ENCODE measurements around the gene KCNN4.
A peak's percentile ranks its signal among the peaks of the same experiment; 100 is the strongest.
"Not testable (repeated sequence)": the region's sequence is repeated elsewhere in the genome, so short reads cannot be mapped to it uniquely, and the experiment has no call there.

Gene KCNN4

GRCh38 chr19:43780706-43781525 is at the start of gene KCNN4:
Gene KCNN4 (minus strand): TSS chr19:43780973. CDS start chr19:43780861, 112 bp downstream.
- DNase-seq = peak; percentile 74

DNA sequence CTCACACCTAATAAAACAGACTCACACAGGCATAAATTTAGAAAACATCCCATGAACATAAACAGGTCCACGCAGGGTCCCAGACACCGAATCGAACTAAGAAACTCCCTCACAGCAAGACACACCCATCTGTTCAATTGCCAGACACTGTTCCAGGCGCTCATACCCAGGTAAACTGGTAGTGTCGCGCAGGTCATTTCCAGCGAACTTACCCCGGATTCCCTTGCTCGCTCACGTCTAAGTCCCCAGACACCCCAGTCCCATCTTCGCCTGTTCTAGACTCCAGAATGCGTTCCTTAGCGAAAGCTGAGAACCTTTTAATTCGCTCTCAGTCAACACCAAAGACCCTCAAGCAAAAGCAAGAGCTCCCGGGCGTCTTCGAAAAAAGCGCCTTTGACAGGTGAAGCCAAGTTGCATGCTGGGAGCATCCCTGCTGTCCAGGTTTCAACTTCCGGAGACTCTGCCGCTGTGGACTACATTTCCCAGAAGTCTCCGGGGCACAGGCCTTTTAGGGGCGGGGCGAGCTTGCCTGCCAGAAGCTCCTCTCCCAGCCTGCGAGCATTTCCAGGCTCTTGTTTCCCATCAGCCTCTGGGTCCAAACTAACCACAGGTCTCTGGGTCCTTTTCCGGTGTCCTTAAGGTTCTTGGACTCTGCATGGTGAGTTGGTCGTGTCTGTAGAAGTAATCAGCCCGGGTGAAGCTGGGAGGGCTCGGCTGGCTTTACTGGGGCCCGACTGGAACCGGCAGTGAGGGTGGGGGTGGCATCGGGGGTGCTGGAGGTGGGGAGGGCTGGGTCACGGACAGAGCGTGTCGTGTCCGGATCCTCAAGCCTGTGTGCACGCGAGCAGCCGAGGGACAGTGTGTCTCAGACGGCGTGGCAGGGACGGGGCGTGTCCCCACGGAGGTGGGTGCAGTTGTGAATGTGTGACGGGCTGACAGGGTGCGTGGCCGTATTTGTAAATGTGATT is 46.3 kb upstream of the KCNN4 start, which contains the start of gene ZNF283:
ZNF283 (plus strand) TSS at position 535 of the 968 bp plus-strand sequence. CDS start 6,184 bp downstream, outside the sequence.
- peak; percentile 81 for DNase-seq

- DNase-seq = not testable (repeated sequence)
Observed at GRCh38 chr19:43824572-43824971, 43.8 kb upstream of the KCNN4 start.

DNA sequence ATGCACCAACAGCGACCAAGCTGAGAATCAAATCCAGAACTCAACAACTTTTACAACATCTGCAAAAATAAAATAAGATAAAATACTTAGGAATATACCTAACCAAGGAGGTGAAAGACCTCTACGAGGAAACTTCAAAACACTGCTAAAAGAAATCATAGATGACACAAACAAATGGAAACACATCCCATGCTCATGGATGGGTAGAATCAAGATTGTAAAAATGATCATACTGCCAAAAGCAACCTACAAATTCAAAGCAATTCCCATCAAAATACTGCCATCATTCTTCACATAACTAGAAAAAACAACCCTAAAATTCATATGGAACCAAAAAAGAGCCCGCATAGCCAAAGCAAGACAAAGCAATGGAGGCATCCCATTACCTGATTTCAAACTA is 43.1 kb upstream of the KCNN4 start:
- not testable (repeated sequence) for DNase-seq

GRCh38 chr19:43820884-43821215 is 40.1 kb upstream of the KCNN4 start:
- no peak for DNase-seq

DNA sequence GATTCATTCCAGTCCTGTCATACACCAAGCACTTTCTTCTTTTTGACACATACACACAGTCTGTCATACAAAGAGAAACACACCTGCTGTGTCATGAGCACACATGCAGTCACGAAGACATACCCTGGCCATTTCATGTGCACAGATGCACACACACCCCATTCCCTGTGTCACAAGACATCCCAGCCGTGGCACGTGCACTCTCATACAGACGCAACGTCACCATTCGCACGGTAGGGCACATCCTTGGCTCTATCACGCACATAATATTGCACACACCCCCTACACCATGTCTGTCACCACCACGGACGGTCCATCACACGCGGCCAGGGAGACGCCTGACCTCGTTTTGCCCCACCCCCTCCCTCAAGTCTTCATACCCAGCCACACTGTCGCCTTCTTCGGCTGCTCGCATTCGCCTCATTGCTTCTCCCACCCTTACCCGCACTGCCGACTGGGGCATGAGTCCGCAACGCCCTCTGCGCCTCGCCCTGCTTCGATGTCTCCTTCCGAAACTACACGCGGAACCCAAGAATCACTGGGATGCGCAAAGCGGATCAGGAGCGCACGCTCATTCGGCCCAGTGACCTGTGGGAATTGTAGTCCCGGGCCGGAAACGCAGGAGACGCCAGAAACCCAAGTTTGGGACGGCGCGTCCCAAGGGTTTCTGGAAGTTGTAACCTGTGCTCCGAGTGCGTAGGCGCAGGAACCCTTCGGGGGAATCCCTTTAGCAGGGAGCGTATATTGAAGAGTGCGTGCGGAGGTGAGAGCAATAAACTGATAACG is 39.5 kb upstream of the KCNN4 start:
- DNase-seq = peak; percentile 46

DNA sequence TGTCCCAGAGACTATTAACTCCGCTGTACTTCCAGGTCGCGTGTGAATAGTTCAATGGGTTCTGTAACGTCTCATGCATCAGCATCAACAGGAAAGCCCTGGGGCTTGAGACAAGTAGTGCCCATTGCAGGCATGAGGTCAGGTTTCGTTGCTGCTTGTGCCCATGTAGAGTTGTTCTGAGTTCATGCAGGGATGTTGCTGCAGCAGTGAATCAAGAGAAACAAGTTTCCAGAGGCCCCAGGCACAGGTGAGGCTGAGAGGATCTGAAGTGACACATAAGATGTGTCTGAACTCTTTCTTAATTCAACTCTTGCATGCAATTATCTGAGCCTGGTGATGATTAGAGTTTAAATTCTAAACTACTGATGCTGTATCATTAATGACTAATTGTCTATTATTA is 37.7 kb upstream of the KCNN4 start:
- no peak for DNase-seq

- not testable (repeated sequence) for DNase-seq
Observed at GRCh38 chr19:43817454-43817853, 36.7 kb upstream of the KCNN4 start.

GRCh38 chr19:43814663-43815352 is 34.0 kb upstream of the KCNN4 start:
- DNase-seq = no peak

DNA sequence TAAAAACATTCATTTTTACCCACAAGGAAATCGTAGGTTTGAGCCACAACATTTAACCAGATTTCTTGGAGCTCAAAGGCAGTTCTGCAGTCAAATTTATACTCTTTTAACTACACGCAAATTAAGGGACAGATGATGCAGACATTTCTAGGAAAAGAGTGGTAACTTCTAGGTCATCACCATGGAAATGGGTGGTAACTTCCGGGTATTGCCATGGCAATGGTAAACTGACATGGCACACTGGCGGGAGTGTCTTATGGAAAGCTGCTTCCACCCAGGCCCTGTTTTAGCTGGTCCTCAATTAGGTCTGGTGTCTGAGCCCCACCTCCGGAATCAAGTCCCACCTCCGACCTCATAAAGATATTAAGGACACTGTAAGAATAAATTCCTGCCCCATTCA is 31.9 kb upstream of the KCNN4 start:
- DNase-seq = no peak

DNA sequence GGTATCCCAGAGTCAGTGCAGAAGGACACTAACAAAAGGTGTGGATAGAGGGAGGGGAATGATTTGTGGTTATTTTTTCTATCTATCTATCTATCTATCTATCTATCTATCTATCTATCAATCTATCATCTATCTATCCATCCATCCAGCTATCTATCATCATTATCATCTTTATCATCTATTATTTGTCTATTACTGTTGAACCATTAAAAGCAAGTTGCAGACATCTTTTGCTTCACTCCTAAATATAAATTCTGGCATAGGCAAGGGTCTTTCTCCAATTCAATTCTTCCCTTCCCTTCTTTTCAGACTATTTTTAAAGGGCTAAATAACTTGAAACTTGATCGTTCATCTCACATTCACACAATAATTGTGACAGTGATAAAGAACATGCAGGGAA is 31.5 kb upstream of the KCNN4 start:
- no peak for DNase-seq

GRCh38 chr19:43811837-43812236 is 31.1 kb upstream of the KCNN4 start:
- DNase-seq = no peak

GRCh38 chr19:43809762-43810696 is 29.3 kb upstream of the KCNN4 start:
- DNase-seq = no peak

DNA sequence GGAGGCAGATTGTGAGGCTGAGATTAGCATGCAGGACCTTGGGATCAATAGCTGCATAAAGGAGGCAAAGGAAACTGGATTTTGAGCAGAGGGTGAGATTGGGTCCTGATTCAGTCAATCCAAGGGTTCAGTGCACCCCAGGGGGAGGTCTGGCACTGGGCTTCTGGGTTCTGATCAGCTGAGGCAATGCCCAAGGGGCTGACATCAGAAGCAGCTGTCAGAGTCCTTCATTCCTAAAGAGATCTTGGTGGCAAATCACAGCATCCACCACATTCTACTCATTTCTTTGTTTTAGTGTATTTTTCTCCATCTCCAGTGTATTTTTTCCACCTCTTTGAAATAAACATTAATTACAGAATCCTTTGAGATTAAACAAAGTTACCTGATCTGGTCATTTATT is 26.9 kb upstream of the KCNN4 start:
- DNase-seq = no peak

DNA sequence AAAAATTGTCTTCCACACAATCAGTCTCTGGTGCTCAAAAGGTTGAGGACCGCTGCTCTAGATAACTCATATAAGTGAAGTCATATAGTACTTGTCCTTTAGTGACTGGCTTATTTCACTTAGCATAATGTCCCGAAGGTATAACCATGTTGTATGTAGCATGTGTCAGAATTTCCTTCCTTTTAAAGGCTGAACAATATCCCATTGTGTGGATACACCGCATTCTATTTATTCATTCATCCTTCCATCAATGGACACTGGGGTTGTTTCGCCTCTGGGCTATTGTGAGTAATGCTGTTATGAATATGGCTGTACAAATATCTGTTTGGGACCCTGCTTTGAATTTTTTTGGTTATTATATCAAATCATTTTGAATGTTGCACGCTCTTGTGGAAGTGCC is 26.1 kb upstream of the KCNN4 start:
- no peak for DNase-seq

- not testable (repeated sequence) for DNase-seq
Observed at GRCh38 chr19:43806401-43806800, 25.6 kb upstream of the KCNN4 start.

GRCh38 chr19:43804432-43804831 is 23.7 kb upstream of the KCNN4 start:
- DNase-seq = no peak

DNA sequence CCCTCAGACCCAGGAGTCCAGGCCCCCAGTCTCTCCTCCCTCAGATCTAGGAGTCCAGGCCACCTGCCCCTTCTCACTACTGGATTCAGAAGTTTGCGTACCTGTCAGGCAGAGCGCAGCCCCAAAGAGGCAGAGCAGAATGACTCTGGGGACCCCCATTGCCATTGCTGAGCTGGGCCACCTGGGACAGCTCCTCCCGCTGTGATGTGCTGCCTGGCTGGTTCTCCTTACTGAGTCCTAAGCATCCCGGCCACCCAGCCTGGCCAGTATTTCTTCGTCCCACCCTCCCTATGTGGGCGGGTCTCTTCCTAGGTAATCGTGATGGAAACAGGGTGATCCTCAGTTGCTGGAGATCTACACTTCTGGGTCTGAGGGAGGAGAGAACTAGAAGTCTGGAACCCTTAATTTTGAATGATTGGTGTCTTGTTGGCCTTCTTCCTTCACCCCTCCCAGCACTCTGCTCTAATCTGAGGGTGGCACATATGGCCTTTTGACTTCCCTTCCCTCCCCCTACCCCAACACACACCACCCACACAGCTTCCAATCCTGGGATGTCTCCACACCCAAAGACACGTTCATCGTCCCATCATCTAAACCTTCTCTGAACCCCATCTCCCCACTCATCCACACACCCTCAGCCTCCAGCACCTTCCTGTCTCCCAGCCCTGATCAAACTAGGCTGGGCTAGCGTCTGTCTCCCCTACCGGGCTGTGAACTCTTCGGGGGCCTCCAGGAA is 21.6 kb upstream of the KCNN4 start, which contains the start of gene LYPD5:
LYPD5 (minus strand) TSS at position 232 of the 736 bp plus-strand sequence; CDS start at position 165, 67 bp downstream.
- no peak for DNase-seq

- DNase-seq = no peak
Observed at GRCh38 chr19:43799502-43800142, 18.8 kb upstream of the KCNN4 start.

Measured in stimulated activated CD4-positive, alpha-beta T cell treated with anti-CD3 and anti-CD28 coated beads, Interleukin-4, amount 100 ng/mL, for 1 hour (primary cell).